Spinal cord (tissue), 10 donors: Measurements from ENCODE around the gene COA7. TPM values are rescaled to one million over a fixed set of nuclear protein-coding genes. Genes with fewer than 3 reads are reported as not detected.

Source experiments
- DNase-seq, 6 donors: peaks; one replicate each; pipeline versions ENCODE4 v3.0.0 to v3.0.0-alpha.2; 2013 to 2015; ENCODE audit warnings: low spot score in 6 of 6, low read depth in 4 of 6
- H3K27ac ChIP-seq: one replicate; pipeline ENCODE4 v1.5.1; 2013; ENCODE audit warnings: low read depth, low read length, control low read depth
- H3K27me3 ChIP-seq: one replicate; pipeline ENCODE4 v1.6.1; 2013; ENCODE audit warnings: low read length; ENCODE audit not compliant: control insufficient read depth, insufficient read depth
- H3K36me3 ChIP-seq: one replicate; pipeline ENCODE4 v1.6.1; 2013; ENCODE audit warnings: low read length; ENCODE audit not compliant: control insufficient read depth, insufficient read depth
- H3K4me1 ChIP-seq: one replicate; pipeline ENCODE4 v1.6.1; 2013; ENCODE audit warnings: low read length; ENCODE audit not compliant: control insufficient read depth, insufficient read depth
- H3K4me3 ChIP-seq: one replicate; pipeline ENCODE4 v1.5.1; 2013; ENCODE audit warnings: low read depth, low read length, control low read depth
- H3K9me3 ChIP-seq: one replicate; pipeline ENCODE4 v1.6.1; 2013; ENCODE audit warnings: low read length; ENCODE audit not compliant: control insufficient read depth, insufficient read depth
- WGBS: methylation state at CpG from one replicate; pipeline ENCODE4 v1.1.5; 2013; ENCODE audit warnings: missing lambda C conversion rate; ENCODE audit not compliant: insufficient coverage; 5-methylcytosine and 5-hydroxymethylcytosine counted together
- polyA plus RNA-seq, 2 donors: library from polyadenylated mRNA; unstranded; fragments of 120-200 nt; gene quantifications; one replicate each; pipeline ENCODE4 v1.2.1, GENCODE V29; 2013; ENCODE audit not compliant: insufficient read length in 2 of 2
- total RNA-seq, 2 donors: library from RNA; depleted of rRNA in 1 of 2; stranded (reverse); fragments of 120-200 nt in 1 of 2; fragments of >200 nt in 1 of 2; gene quantifications; one replicate each; pipeline versions ENCODE4 v1.2.3 to v1.2.4, GENCODE V29; 2013 to 2014
- donor health status: healthy.

COA7 gene
- total and polyA plus RNA-seq, 4 donors: 11.5 to 30.0 (median 21.3) TPM

DNA sequence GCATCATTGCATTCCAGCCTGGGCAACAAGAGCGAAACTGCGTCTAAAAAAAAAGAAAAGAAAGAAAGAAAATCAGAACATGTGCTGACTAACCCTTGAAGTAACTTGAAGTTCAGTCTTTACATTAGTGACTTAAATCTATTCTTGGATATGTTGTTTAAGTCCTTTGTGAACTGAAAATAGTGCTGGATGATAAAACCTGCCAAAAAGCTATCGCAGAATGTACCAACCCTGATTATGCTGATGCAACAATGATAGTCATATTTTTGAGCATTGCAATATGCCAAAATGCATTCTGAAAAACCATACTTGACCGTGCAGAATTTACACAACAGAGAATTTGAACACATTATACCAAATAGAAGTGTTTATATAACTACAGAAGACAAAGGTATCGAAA is 34.4 kb downstream of the COA7 start:
- no peak overlapping the region for H3K4me3 ChIP-seq
- H3K36me3 ChIP-seq: no peaks in the 10 kb centered on the region
- no peaks in the 10 kb centered on the region for H3K9me3 ChIP-seq
- H3K4me1 ChIP-seq: peaks cover 18% of the 10 kb centered on the region
- 40% methylated on average over 2 of the region's 5 CpGs for WGBS
- DNase-seq: peak in 2 of 6 donors; percentile 34 to 49
- H3K27me3 ChIP-seq: no peaks in the 10 kb centered on the region
- H3K27ac ChIP-seq: no peak overlapping the region

DNA sequence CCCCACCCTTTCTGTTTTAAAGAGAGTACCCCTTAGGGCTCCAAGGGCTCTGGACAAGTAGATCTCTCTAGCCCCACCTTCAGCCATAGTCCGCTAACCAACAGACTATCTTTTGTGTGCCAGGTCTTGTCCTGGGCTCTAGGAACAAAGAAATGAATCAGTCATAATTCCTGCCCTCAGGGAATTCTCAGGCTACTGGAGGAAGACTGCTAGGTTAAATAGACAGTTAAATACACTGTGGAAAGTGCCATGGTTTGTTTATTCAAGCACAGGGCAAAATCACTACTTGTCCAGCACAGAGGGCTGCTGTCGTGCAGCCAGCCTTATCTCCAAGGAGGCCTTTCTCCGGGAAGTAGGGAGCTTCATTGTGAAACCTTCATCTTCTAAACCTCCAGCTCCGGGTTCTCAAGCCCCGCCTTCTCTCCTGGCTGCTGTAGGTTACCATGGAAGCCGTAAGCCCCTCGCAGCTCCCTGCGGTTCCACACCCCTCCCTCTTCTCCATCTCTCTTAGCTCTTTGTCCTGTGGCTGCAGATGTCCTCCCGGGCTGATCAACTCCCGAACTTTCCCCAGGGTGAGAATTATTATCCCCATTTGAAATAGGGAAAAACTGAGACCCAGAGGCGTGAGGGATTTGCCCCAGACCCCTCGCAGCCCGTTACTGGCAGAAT is 35.4 kb downstream of the COA7 start:
- Histone ChIP-seq H3K27ac (no peak overlapping the region), H3K4me3 (no peak overlapping the region)
- 3% methylated on average over 11 of the region's 13 CpGs for WGBS

DNA sequence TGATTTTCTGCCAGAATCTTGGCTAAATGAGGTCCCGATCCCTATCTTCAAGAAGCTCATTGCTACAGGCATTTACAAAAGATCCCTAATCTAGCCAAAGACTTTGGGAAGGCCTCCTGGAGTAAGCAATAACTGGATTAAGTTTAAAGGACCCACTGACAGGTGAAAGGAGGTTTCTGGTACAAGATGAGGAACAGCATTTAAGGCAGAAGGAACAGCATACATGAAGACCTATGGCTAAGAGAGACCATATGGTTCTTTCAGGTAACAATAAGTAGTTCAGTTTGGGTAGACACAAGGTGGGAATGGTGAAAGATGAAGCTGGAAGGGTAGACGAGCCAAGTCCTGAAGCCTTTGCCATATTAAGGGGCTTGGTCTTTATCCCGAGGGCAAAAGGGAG is 37.3 kb downstream of the COA7 start:
- Histone ChIP-seq H3K27ac (no peak overlapping the region), H3K4me1 (peaks cover 18% of the 10 kb centered on the region)
- WGBS: 65% methylated on average over 3 of the region's 3 CpGs

More for the DNA sequence above, 35.4 kb downstream of the COA7 start:
- Histone ChIP-seq H3K36me3 (no peaks in the 10 kb centered on the region), H3K9me3 (no peaks in the 10 kb centered on the region), H3K4me1 (peaks cover 18% of the 10 kb centered on the region), H3K27me3 (no peaks in the 10 kb centered on the region)
- peak in 5 of 6 donors; percentile 17 to 97 (median 59) for DNase-seq

DNA sequence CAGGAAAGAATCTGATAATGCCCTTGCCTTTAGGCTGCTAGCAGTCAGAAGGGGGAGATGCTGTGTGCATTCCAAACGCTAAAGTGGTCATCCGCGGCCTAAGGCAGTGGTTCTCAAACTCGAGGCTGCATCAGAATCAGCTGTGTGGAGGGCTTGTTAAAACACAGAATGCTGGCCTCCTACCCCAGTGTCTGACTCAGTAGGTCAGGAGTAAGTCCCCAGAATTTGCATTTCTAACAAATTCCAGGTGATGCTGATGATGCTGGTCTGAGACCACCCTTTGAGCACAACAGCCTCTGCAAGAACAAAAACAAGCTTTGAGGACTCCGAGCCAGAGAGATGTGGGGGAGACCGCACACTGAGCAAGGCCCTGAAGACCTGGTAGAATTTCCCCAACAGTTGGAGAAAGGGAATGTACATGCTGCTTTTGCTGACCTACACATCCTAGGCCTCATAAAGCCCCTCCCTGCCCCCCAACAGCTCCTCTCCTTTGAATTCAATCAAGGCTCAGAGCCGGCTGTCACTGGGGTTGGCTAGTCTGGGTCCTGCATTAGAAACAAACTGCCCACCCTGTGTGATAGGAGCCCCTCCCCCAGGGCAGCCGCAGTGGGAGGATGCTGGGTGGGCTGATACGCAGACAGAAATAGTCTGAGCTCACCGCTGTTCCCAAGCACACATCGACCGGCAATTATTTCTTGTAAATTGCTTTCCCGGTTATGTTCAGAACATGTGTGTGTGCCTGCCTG is 38.1 kb downstream of the COA7 start:
- H3K27me3 ChIP-seq: no peaks in the 10 kb centered on the region
- WGBS: 19% methylated on average over 10 of the region's 13 CpGs
- H3K27ac ChIP-seq: no peak overlapping the region
- DNase-seq: peak in 3 of 6 donors; percentile 15 to 90 (median 45)
- H3K36me3 ChIP-seq: no peaks in the 10 kb centered on the region
- H3K4me3 ChIP-seq: no peak overlapping the region
- peaks cover 18% of the 10 kb centered on the region for H3K4me1 ChIP-seq
- no peaks in the 10 kb centered on the region for H3K9me3 ChIP-seq

More for the DNA sequence above, 37.3 kb downstream of the COA7 start:
- no peak overlapping the region for H3K4me3 ChIP-seq
- DNase-seq: no peak
- no peaks in the 10 kb centered on the region for H3K27me3 ChIP-seq
- no peaks in the 10 kb centered on the region for H3K36me3 ChIP-seq
- H3K9me3 ChIP-seq: no peaks in the 10 kb centered on the region

DNA sequence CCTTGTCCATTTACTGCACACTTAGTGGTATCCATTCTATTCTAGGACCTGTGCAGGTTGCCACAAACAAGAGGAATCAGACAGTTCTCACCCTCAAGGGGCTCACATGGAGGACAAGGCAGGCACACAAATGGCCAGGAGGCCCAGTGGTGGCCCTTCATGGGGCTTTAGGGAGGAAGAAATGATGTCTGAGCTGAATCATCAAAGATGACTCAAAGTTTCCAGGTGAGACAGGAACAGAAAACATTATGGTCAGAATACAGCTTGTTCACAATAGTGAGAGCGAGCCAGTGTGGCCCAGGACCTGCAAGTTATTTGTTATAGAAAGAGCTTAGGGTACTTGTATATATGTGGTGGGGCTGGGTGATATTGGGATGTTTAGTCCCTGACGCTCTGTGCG is 38.8 kb downstream of the COA7 start:
- H3K27ac ChIP-seq: no peak overlapping the region
- 78% methylated on average over 1 of the region's 3 CpGs for WGBS
- H3K27me3 ChIP-seq: no peaks in the 10 kb centered on the region
- no peak for DNase-seq
- H3K4me3 ChIP-seq: no peak overlapping the region
- no peaks in the 10 kb centered on the region for H3K36me3 ChIP-seq
- peaks cover 18% of the 10 kb centered on the region for H3K4me1 ChIP-seq
- no peaks in the 10 kb centered on the region for H3K9me3 ChIP-seq

DNA sequence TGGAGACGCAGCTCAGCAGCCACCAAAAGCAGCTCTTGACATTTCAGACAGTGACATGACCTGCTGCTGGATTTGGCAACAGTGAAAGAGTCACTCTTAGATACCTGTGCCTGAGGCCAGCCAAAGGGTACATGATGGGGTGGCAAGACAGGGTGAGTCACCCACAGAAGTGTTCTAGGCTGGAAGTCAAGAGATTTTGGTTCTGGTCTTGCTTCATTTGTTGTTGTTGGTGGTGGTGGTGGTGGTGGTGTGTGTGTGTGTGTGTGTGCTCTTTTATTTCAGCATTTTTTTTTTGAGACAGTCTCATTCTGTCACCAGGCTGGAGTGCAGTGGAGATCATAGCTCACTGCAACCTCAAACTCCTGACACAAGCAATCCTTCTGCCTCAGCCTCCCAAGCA is 39.4 kb downstream of the COA7 start:
- no peaks in the 10 kb centered on the region for H3K36me3 ChIP-seq
- H3K4me3 ChIP-seq: no peak overlapping the region
- 80% methylated on average over 1 of the region's 1 CpG for WGBS
- no peak overlapping the region for H3K27ac ChIP-seq
- no peak for DNase-seq
- no peaks in the 10 kb centered on the region for H3K27me3 ChIP-seq
- no peaks in the 10 kb centered on the region for H3K9me3 ChIP-seq
- peaks cover 18% of the 10 kb centered on the region for H3K4me1 ChIP-seq

DNA sequence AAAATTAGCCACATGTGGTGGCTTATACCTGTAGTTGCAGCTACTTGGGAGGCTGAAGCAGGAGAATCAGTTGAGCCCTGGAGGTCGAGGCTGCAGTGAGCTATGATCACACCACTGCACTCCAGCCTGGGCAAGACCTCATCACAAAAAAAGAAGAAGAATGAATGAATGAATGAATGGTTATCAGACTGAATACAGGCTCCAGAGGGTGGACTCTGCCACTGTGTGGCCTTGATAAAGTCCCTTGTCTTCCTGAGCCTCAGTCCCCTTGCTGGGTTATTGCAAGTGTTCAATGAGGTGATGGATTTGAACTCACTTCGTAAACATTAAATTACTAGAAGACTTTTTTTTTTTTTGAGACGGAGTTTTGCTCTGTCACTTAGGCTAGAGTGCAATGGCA is 40.4 kb downstream of the COA7 start:
- Histone ChIP-seq H3K9me3 (no peaks in the 10 kb centered on the region), H3K4me3 (no peak overlapping the region), H3K4me1 (peaks cover 10% of the 10 kb centered on the region), H3K27ac (no peak overlapping the region), H3K27me3 (no peaks in the 10 kb centered on the region), H3K36me3 (no peaks in the 10 kb centered on the region)
- WGBS: 83% methylated on average over 2 of the region's 3 CpGs
- DNase-seq: no peak

DNA sequence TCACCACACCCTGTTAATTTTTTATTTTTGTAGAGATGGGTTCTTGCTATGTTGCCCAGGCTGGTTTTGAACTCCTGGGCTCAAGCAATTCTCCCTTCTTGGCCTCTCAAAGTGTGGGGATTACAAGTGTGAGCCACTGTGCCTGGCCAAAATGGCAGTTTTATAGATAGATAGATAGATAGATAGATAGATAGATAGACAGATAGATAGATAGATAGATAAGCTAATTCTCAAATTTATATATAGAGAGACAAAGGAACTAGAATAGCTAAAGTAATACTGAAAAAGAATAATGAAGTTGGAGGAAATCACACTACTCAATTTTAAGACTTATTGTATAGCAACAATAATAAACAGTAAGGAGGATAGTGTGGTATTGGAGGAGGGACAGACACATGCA is 44.1 kb downstream of the COA7 start:
- no peaks in the 10 kb centered on the region for H3K4me1 ChIP-seq
- no peak overlapping the region for H3K27ac ChIP-seq
- no peaks in the 10 kb centered on the region for H3K9me3 ChIP-seq
- H3K27me3 ChIP-seq: no peaks in the 10 kb centered on the region
- H3K4me3 ChIP-seq: no peak overlapping the region
- H3K36me3 ChIP-seq: no peaks in the 10 kb centered on the region
- no peak for DNase-seq

DNA sequence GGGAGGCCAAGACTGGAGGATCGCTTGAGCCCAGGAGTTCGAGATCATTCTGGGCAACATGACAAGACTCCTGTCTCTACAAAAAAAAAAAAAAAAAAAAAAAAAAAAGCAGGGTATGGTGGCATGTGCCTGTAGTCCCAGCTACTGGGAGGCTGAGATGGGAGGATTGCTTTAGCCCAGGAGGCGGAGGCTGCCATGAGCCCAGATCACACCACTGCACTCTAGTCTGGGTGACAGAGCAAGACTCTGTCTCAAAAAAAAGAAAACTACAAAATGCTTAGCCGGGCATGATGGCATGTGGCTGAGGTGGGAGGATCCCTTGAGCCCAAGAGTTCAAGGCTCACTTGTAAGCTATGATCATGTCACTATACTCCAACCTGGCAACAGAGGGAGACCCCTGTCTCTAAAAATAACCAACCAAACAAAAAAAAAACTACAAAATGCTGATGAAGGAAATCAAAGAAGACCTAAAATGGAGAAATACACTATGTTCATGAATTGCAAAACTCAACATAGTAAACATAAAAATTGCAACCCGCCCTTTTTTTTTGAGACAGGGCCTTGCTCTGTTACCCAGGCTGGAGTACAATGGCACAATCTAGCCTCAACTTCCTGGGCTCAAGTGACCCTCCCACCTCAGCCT is 44.8 kb downstream of the COA7 start:
- DNase-seq: no peak
- Histone ChIP-seq H3K4me3 (no peak overlapping the region), H3K9me3 (no peaks in the 10 kb centered on the region), H3K27me3 (no peaks in the 10 kb centered on the region), H3K4me1 (no peaks in the 10 kb centered on the region), H3K36me3 (no peaks in the 10 kb centered on the region), H3K27ac (no peak overlapping the region)
- WGBS: 100% methylated on average over 1 of the region's 5 CpGs
